GM23248 (cell line): ENCODE measurements around the gene TMEM181.

Source experiments
- EZH2 ChIP-seq: fragments of 200-600 bp; sonication (generic); IDR thresholded peaks from 2 replicates; pipeline ENCODE4 v1.6.1; 2018; ENCODE audit warnings: antibody characterized with exemption, mild to moderate bottlenecking; ENCODE audit not compliant: insufficient read depth, poor library complexity, severe bottlenecking
- EZH2phosphoT487 ChIP-seq: fragments of 200-600 bp; sonication (generic); IDR thresholded peaks from 2 replicates; pipeline ENCODE4 v1.6.1; 2018; ENCODE audit warnings: antibody characterized with exemption, moderate library complexity, mild to moderate bottlenecking, low read depth; ENCODE audit not compliant: insufficient read depth

DNA sequence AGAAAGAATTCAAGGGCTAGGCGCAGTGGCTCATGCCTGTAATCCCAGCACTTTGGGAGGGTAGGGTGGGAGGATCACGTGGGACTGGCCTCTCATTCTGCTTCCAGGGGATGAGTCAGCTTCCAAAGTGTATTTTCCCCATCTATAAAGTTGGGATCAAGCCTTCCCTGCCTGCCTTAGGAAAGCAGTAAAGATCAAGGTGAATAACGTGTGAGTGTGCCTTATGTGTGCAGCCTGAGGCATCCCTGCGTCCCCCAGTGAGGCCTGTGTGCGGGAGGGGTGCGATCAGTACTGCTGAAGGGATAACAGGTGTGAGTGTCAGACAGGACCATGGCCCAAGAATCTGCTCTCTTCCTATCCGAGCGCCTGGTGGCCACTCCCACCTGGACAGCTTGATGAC is 26.8 kb downstream of the TMEM181 start:
- TF ChIP-seq EZH2, result no peak
- no peak for TF ChIP-seq EZH2phosphoT487
